Stimulated activated CD8-positive, alpha-beta memory T cell treated with anti-CD3 and anti-CD28 coated beads, Interleukin-2, amount 100 ng/mL, for 48 hours (primary cell): ENCODE results near the gene XAGE2.

Experiments
- DNase-seq, 2 donors: peaks; one replicate each; pipeline ENCODE4 v3.0.0-alpha.2; 2020; ENCODE audit warnings: low read depth in 2 of 2

The XAGE2 gene

DNA sequence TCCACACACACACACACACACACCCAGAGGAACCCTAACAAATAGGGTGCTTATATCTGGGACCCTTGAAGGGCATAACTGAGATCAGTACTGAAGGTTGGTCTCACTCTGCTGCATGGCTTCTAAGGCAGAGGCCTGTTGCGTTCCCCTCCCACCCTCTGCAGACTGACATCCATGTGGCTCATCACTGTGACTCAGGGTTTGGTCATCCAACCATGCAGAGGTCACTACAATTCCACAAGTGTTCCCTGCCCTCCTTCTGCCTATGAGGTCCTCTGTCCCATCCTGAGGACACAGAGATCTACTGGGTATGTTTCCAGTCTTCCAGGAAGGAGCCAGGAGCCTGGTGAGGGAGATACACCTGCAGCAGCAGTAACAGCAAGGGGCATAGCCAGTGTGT, 55.8 kb downstream of the XAGE2 start:
- DNase-seq: no peak
